ENCODE data around the gene RBMS3. TPM values are rescaled to one million over a fixed set of nuclear protein-coding genes. Genes with fewer than 3 reads are reported as not detected.

The RBMS3 gene
- total and polyA plus RNA-seq, 2 of the 13 experiments (the other 11 are each of a cell fraction or from before 2014, with no cell fraction given), result not detected

- WGBS (ENCODE audit: low lambda C conversion rate), result 0% methylated on average over 1 of the region's 1 CpG
- BruUV-seq (replicated peaks), result no TSS peak
- Histone ChIP-seq H3K79me2 (ENCODE audit: insufficient read depth, low read length) (no peaks in the 10 kb centered on the region), H3K9me3 (ENCODE audit: low read length) (no peaks in the 10 kb centered on the region), H3K4me2 (ENCODE audit: low read depth, low read length) (no peak overlapping the region), H3K27ac (ENCODE audit: extremely low read length, insufficient read depth, low read length) (no peak overlapping the region), H2AFZ (ENCODE audit: low read length) (no peak overlapping the region), H3K4me3 (replicated peaks in 1 of 3; ENCODE audit: insufficient read depth in 1 of 3, low read depth in 2 of 3, low read length in 3 of 3) (no peak overlapping the region), H3K4me1 (ENCODE audit: insufficient read depth, low read length) (no peaks in the 10 kb centered on the region), H3K9ac (ENCODE audit: insufficient read depth, low read depth, low read length) (no peak overlapping the region), H3K36me3 (replicated peaks in 1 of 2; ENCODE audit: control insufficient read depth in 1 of 2, insufficient read depth in 2 of 2, low read length in 2 of 2) (no peaks in the 10 kb centered on the region), H3K27me3 (ENCODE audit: control insufficient read depth in 1 of 2, insufficient read depth in 2 of 2, low read length in 2 of 2) (no peaks in the 10 kb centered on the region), H4K20me1 (ENCODE audit: insufficient read depth, low read length) (no peaks in the 10 kb centered on the region)
- CTCF ChIA-PET (ENCODE audit: low intra/inter-chr PET ratio, low total read pairs), result no interaction called here
- no peak for ATAC-seq
- FAIRE-seq, result no peak
- no peak for DNase-seq (ENCODE audit: low spot score)
- TF ChIP-seq KAT8 (CRISPR knock-in tag; IDR thresholded peaks at IDR 0.05) (no peak), ZFX (CRISPR knock-in tag; IDR thresholded peaks at IDR 0.05; ENCODE audit: low read depth) (no peak)
- POLR2A ChIA-PET, result no interaction called here
- intact Hi-C loops (cut with micrococcal nuclease; ENCODE audit: unreplicated experiment), result no loop called here
- in situ Hi-C loops (cut with HindIII; ENCODE audit: extremely low pct_ligation_motif_present, low pct_unique_long_range_greater_than_20kb), result no loop called here
These were observed 36.8 kb downstream of the RBMS3 start for GRCh38 chr3:29317659-29318173.

GRCh38 chr3:29318251-29318650 is 37.4 kb downstream of the RBMS3 start:
- Histone ChIP-seq H3K4me2 (ENCODE audit: low read depth, low read length) (no peak overlapping the region), H3K27me3 (ENCODE audit: control insufficient read depth in 1 of 2, insufficient read depth in 2 of 2, low read length in 2 of 2) (no peaks in the 10 kb centered on the region), H3K4me3 (replicated peaks in 1 of 3; ENCODE audit: insufficient read depth in 1 of 3, low read depth in 2 of 3, low read length in 3 of 3) (no peak overlapping the region), H3K79me2 (ENCODE audit: insufficient read depth, low read length) (no peaks in the 10 kb centered on the region), H3K4me1 (ENCODE audit: insufficient read depth, low read length) (no peaks in the 10 kb centered on the region), H3K9ac (ENCODE audit: insufficient read depth, low read depth, low read length) (no peak overlapping the region), H3K36me3 (replicated peaks in 1 of 2; ENCODE audit: control insufficient read depth in 1 of 2, insufficient read depth in 2 of 2, low read length in 2 of 2) (no peaks in the 10 kb centered on the region), H3K27ac (ENCODE audit: extremely low read length, insufficient read depth, low read length) (no peak overlapping the region), H2AFZ (ENCODE audit: low read length) (no peak overlapping the region), H3K9me3 (ENCODE audit: low read length) (no peaks in the 10 kb centered on the region), H4K20me1 (ENCODE audit: insufficient read depth, low read length) (no peaks in the 10 kb centered on the region)
- ATAC-seq (no peak), FAIRE-seq (no peak), DNase-seq (ENCODE audit: low spot score) (no peak)
- ChIA-PET POLR2A (no interaction called here), CTCF (ENCODE audit: low intra/inter-chr PET ratio, low total read pairs) (no interaction called here)
- in situ Hi-C loops (cut with HindIII; ENCODE audit: extremely low pct_ligation_motif_present, low pct_unique_long_range_greater_than_20kb), result no loop called here
- 42% methylated on average over 2 of the region's 3 CpGs for WGBS (ENCODE audit: low lambda C conversion rate)
- no TSS peak for BruUV-seq (replicated peaks)
- intact Hi-C loops (cut with micrococcal nuclease; ENCODE audit: unreplicated experiment), result no loop called here
- TF ChIP-seq NFKB2 (CRISPR knock-in tag; IDR thresholded peaks at IDR 0.05; ENCODE audit: borderline replicate concordance), result no peak
- TF ChIP-seq ZHX1 (CRISPR knock-in tag; IDR thresholded peaks at IDR 0.05; ENCODE audit: low read depth), result no peak
- TF ChIP-seq THAP11 (CRISPR knock-in tag; IDR thresholded peaks at IDR 0.05), result no peak
- TF ChIP-seq TGIF2 (CRISPR knock-in tag; IDR thresholded peaks at IDR 0.05), result no peak
- TF ChIP-seq MTERF4 (CRISPR knock-in tag; IDR thresholded peaks at IDR 0.05), result no peak
- no peak for TF ChIP-seq ZFX (CRISPR knock-in tag; IDR thresholded peaks at IDR 0.05; ENCODE audit: low read depth)
- no peak for TF ChIP-seq ZSCAN12 (CRISPR knock-in tag; IDR thresholded peaks at IDR 0.05)
- no peak for TF ChIP-seq NCOA5 (CRISPR knock-in tag; IDR thresholded peaks at IDR 0.05)
- TF ChIP-seq KDM6A (CRISPR knock-in tag; IDR thresholded peaks at IDR 0.05; ENCODE audit: low read depth), result no peak
- TF ChIP-seq ZNF496 (CRISPR knock-in tag; IDR thresholded peaks at IDR 0.05; ENCODE audit: insufficient replicate concordance), result no peak
- no peak for TF ChIP-seq ZNF326 (CRISPR knock-in tag; IDR thresholded peaks at IDR 0.05; ENCODE audit: borderline replicate concordance)
- TF ChIP-seq ZNF550 (CRISPR knock-in tag; IDR thresholded peaks at IDR 0.05; ENCODE audit: borderline replicate concordance), result no peak
